HG02642 (cell line): Measurements from ENCODE around the gene TMEM120A.

Experiments used
- ATAC-seq: cut with Tn5 transposase; IDR thresholded peaks from one replicate; pipeline ENCODE4 v1.9.1; 2021; ENCODE audit warnings: mild to moderate bottlenecking; ENCODE audit not compliant: unreplicated experiment, poor library complexity

Gene TMEM120A

GRCh38 chr7:75996476-75996875 is 2.1 kb upstream of the TMEM120A start:
- no peak for ATAC-seq

- no peak for ATAC-seq
Measured at GRCh38 chr7:75995996-75996395, 1.6 kb upstream of the TMEM120A start.

GRCh38 chr7:75995052-75995471 is 667 bp upstream of the TMEM120A start:
- no peak for ATAC-seq

GRCh38 chr7:75993689-75994387 is 557 bp downstream of the TMEM120A start:
- ATAC-seq, result peak; percentile 12

DNA sequence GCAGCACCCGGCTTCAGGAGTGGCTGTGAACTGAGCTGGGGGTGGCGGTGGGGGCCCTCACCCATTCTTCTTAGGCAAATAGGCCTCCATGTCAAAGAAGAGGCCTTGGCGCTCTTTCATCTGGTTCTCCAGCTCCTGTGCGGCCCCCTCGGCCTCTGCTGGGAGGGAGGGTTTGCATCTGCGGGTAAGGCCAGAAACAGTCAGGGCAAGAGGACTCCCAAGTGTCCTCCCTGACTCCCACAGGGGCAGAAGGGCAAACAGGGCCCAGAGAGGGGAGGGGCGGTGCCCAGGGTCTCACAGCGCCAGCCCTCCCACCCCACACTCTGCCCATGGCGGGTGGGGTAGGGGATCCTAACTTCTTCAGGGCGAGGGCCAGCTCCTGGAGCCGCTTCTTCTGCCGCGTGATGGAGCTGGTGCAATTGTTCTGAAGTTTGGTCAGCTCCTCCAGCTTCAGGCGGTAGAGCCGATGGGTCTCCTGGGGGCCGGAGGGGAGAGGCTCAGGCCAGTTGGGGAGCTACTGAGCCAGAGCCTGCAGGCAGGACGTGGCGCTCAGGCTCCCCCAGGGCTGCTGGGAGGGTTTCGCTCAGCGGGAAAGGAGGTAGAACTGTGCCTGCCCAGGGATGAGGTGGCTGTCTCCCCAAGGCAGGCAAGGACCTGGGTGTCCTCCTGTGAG is 2.2 kb downstream of the TMEM120A start:
- ATAC-seq, result no peak

DNA sequence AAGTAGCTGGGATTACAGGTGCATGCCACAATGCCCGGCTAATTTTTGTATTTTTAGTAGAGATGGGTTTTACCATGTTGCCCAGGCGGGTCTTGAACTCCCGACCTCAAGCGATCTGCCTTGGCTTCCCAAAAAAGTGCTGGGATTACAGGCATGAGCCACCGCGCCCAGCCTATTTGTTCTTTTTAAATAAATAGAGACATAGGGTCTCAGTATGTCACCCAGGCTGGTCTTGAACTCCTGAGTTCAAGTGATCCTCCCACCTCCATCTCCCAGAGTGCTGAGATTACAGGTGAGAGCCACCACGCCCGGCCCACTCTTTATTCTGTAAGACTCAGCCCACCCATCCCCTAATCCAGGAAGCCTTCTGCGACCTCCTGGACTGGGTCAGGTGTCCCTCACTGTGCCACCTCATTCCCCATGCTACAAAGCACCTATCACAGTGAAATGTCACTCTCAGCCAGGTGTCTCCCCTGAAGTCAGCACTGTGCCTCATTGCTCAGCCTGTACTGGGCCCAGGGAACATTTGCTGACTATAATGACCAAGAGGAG is 2.8 kb downstream of the TMEM120A start:
- ATAC-seq, result no peak

DNA sequence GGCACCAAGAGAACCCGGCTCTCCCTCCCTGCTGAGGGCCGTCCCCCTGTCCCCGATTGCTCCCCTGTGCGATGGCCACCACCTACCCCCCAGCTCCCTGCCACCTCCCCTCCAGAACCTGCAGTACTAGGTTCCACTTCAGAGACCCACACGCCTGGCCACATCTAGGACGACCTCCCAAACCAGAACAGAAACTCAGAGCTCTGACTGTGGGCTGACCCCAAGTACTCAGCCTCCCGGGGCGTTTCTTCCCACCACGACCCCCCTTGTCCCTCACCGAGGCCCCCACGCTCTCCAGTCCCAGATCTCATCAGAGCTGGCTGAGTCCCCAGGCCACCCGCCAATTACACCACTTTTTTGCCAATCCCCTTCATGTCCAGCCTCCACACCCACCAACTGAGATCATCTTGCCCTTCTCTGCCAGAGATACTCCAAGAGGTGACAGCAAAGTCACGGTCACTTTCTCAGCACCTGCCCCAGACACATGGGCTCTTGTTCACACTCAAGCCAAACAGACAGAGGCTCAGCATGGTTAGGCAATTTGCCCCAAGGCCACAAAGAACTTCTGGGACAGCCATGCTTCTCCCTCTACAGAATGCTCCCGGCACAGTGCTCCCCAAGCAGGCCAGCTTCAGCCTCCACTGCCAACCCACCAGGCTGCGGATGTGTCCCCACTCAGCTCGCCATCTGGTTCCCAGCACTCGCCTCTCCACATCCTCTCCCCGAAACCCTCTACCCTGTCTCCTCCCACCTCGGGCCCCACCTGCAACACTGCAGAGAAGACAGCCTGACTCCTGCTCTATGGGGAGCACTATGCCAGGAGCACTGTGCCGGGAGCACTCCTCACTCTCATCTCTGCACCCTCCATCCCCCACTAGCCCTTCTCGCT is 4.7 kb downstream of the TMEM120A start:
- ATAC-seq, result no peak

DNA sequence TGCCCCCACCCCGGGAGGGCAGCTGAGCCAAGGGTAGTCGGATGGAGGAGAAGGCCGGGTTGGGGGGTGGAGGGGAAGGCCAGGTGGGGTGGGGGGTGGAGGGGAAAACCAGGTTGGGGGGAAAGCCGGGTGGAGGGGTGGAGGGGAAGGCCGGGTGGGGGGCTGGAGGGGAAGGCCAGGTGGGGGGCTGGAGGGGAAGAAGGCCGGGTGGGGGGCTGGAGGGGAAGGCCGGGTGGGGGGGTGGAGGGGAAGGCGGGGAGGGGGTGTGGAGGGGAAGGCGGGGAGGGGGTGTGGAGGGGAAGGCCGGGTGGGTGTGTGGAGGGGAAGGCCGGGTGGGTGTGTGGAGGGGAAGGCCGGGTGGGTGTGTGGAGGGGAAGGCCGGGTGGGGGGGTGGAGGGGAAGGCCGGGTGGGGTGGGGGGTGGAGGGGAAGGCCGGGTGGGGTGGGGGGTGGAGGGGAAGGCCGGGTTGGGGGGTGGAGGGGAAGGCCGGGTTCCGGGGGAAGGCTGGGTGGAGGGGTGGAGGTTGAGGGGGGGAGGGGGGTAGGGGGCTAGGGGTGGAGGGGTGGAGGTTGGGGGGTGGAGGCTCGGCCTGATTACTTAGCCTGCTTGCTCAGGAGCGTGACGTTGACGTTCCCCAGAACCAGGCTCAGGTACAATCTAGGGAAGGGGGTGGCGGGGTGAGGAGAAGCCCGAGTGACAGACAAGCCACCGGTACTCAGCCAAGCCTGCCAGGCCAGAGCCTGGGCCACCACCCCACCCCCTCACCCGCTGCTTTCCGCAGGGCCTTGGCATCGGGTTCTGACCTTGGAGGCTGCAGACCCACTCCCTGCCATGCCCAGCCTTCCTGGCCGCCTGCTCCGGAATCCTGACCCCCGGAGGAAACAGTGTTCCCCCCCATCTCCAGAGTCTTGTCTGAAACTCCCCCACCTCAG is 5.6 kb downstream of the TMEM120A start:
- ATAC-seq, result no peak

DNA sequence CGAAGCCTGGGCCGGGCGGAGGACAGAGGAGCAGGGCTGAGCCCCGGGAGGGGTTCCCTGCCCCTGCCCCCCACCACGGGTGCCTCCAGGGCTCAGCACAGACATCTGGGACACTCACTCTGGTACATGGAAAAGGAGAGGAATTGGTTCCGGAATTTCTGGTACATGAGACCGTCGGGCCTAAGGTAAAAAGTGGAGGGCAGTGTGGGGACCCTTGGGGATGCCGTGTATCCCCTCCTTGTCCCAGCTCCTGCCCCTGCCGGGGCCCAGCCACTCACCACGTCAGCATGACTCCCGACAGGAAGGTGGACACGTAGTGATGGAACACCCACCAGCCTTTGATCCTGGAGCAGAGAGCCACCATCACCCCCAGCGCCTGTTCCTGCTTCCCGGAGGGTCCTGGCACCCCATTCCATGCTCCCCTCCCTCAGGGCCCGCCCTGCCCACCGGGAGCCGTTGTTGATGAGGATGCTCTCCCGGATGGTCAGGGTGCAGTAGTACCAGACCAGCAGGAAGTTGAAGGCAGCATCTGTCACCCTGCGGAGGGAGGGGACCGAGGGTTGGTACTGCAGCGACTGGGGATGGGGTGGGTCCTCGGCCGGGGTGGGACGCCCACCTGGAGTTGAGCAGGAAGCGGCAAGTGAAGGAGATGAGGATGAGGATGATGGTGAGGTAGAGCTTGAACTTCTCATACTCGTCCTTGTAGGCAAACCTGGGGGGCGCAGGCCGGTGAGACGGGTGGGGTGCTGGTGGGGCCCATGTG is 6.4 kb downstream of the TMEM120A start:
- no peak for ATAC-seq

GRCh38 chr7:75987026-75987804 is 7.2 kb downstream of the TMEM120A start:
- ATAC-seq, result no peak

DNA sequence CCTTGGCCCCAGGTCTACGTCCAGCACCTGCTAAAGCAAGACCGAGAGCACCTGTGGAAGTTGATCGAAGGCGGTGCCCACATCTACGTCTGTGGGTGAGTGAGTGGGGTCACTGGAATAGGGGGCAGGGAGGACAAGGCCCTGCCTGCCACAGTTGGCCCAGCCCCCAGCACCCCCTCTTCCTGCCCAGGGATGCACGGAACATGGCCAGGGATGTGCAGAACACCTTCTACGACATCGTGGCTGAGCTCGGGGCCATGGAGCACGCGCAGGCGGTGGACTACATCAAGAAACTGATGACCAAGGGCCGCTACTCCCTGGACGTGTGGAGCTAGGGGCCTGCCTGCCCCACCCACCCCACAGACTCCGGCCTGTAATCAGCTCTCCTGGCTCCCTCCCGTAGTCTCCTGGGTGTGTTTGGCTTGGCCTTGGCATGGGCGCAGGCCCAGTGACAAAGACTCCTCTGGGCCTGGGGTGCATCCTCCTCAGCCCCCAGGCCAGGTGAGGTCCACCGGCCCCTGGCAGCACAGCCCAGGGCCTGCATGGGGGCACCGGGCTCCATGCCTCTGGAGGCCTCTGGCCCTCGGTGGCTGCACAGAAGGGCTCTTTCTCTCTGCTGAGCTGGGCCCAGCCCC is 8.1 kb downstream of the TMEM120A start:
- ATAC-seq, result no peak

- ATAC-seq, result no peak
Measured at GRCh38 chr7:75985518-75986146, 8.8 kb downstream of the TMEM120A start.

- ATAC-seq, result no peak
Measured at GRCh38 chr7:75985009-75985517, 9.3 kb downstream of the TMEM120A start.

- no peak for ATAC-seq
Measured at GRCh38 chr7:75984130-75985008, 10.0 kb downstream of the TMEM120A start.

GRCh38 chr7:75983471-75984129 is 10.8 kb downstream of the TMEM120A start:
- no peak for ATAC-seq
